OCI-LY7 (cell line): Measurements from ENCODE around the gene CCDC178. TPM values are rescaled to one million over a fixed set of nuclear protein-coding genes. Genes with fewer than 3 reads are reported as not detected.

Experiments used
- BruUV-seq: library from RNA; stranded (reverse); fragments of 400-500 nt; replicated peaks from 2 replicates; lab custom pipeline; 2021; lab: Mats Ljungman, UMichigan
- CTCF ChIA-PET: fragments of 300-600 bp; sonication (Branson Sonifier 250); formaldehyde crosslinking; loops from one replicate; lab custom pipeline; 2022; ENCODE audit warnings: antibody characterized with exemption; ENCODE audit not compliant: unreplicated experiment; lab: Charles Lee
- POLR2A ChIA-PET: fragments of 300-600 bp; sonication (Branson Sonifier 250); formaldehyde crosslinking; loops from one replicate; lab custom pipeline; 2022; ENCODE audit warnings: antibody characterized with exemption; lab: Charles Lee
- DNase-seq: peaks from one replicate; pipeline ENCODE4 v3.0.0-alpha.2; 2015; ENCODE audit warnings: low spot score
- H2AFZ ChIP-seq: fragments of 200-600 bp; sonication (generic), shearing (Covaris generic); 2 replicates; pipeline ENCODE4 v1.6.1; 2014; ENCODE audit warnings: mild to moderate bottlenecking, antibody characterized with exemption, low read length, moderate library complexity
- H3K27ac ChIP-seq: fragments of 200-600 bp; sonication (generic); 2 replicates; pipeline ENCODE4 v1.5.1; 2014; ENCODE audit warnings: mixed run types, low read depth, mild to moderate bottlenecking, moderate library complexity, low read length, inconsistent platforms; ENCODE audit not compliant: poor library complexity, severe bottlenecking
- H3K36me3 ChIP-seq: fragments of 200-600 bp; sonication (generic); 2 replicates; pipeline ENCODE4 v1.6.1; 2014; ENCODE audit warnings: mild to moderate bottlenecking, antibody characterized with exemption, low read length, moderate library complexity, mixed read lengths; ENCODE audit not compliant: insufficient read depth
- H3K4me1 ChIP-seq: fragments of 200-600 bp; sonication (generic); 2 replicates; pipeline ENCODE4 v1.5.1; 2014; ENCODE audit warnings: mild to moderate bottlenecking, low read length; ENCODE audit not compliant: insufficient read depth, poor library complexity, severe bottlenecking
- H3K4me2 ChIP-seq: fragments of 200-600 bp; sonication (generic); 2 replicates; pipeline ENCODE4 v1.6.1; 2014; ENCODE audit warnings: mild to moderate bottlenecking, low read length
- H3K4me3 ChIP-seq: fragments of 200-600 bp; sonication (generic); 2 replicates; pipeline ENCODE4 v1.5.1; 2014; ENCODE audit warnings: mild to moderate bottlenecking, low read depth, low read length; ENCODE audit not compliant: poor library complexity, severe bottlenecking
- H3K79me2 ChIP-seq: fragments of 200-600 bp; sonication (generic); 2 replicates; pipeline ENCODE4 v1.6.1; 2016; ENCODE audit warnings: low read depth, mild to moderate bottlenecking, low read length, moderate library complexity, mixed read lengths; ENCODE audit not compliant: insufficient read depth
- H3K9me2 ChIP-seq: fragments of 200-600 bp; sonication (generic); 2 replicates; pipeline ENCODE4 v1.6.1; 2016; ENCODE audit warnings: mild to moderate bottlenecking, low read length, mixed read lengths; ENCODE audit not compliant: insufficient read depth
- H3K9me3 ChIP-seq: fragments of 200-600 bp; sonication (generic); 2 replicates; pipeline ENCODE4 v1.6.1; 2014; ENCODE audit warnings: mild to moderate bottlenecking, mixed run types, low read length, mixed read lengths
- H4K20me1 ChIP-seq: fragments of 200-600 bp; sonication (generic); 2 replicates; pipeline ENCODE4 v1.6.1; 2014; ENCODE audit warnings: mild to moderate bottlenecking, antibody characterized with exemption, low read length, moderate library complexity, mixed read lengths; ENCODE audit not compliant: insufficient read depth
- EZH2phosphoT487 ChIP-seq: fragments of 200-600 bp; sonication (generic); IDR thresholded peaks from 2 replicates; pipeline ENCODE4 v1.6.1; 2018; ENCODE audit warnings: low read depth, borderline replicate concordance, mild to moderate bottlenecking, mixed run types, antibody characterized with exemption, low read length, moderate library complexity, mixed read lengths
- intact Hi-C: fragments of 100-400 bp; cut with micrococcal nuclease; formaldehyde crosslinking; loops from one replicate; pipeline ENCODE4 v1.10.0; 2022; ENCODE audit not compliant: unreplicated experiment
- total RNA-seq, 2 experiments: library from RNA; depleted of rRNA in 1 of 2; stranded (reverse); fragments of >200 nt in 1 of 2; shearing (Covaris generic) in 1 of 2; gene quantifications; 2 replicates each; pipeline ENCODE4 v1.2.3, GENCODE V29; 2014 to 2022
- TF ChIP-seq, protein P1 (sequence below): fragments of 200-600 bp; sonication (generic); conservative IDR thresholded peaks from 2 replicates; pipeline ENCODE4 v1.5.1; 2014; ENCODE audit warnings: mild to moderate bottlenecking, antibody characterized with exemption, low read length, moderate library complexity, mixed read lengths

The CCDC178 gene
- total RNA-seq, 2 experiments from 2014 or later = not detected

DNA sequence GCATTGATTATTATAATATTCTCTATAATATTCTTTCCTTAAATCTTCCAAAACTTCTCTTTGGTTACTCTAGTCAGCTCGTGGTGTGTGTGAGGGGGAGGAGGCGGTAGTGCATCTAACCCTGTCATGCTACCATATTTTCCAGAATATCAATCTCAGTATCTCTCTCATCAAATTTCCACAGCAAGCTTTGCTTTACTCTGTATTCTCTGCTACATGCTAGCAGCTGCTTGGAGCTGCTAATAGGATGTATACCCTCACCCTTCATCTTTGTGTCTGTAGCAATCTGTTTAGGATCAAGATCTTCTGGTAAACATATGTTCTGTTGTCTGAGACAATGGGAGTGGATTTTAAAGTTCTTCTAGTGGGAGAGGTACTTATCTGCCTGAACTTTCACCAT is 363.9 kb downstream of the CCDC178 start:
- no peak for DNase-seq
- BruUV-seq = no TSS peak
- no peaks in the 10 kb centered on the region for H3K9me3 ChIP-seq
- no peak overlapping the region for H2AFZ ChIP-seq
- H3K79me2 ChIP-seq = no peaks in the 10 kb centered on the region
- TF ChIP-seq, protein P1, sequence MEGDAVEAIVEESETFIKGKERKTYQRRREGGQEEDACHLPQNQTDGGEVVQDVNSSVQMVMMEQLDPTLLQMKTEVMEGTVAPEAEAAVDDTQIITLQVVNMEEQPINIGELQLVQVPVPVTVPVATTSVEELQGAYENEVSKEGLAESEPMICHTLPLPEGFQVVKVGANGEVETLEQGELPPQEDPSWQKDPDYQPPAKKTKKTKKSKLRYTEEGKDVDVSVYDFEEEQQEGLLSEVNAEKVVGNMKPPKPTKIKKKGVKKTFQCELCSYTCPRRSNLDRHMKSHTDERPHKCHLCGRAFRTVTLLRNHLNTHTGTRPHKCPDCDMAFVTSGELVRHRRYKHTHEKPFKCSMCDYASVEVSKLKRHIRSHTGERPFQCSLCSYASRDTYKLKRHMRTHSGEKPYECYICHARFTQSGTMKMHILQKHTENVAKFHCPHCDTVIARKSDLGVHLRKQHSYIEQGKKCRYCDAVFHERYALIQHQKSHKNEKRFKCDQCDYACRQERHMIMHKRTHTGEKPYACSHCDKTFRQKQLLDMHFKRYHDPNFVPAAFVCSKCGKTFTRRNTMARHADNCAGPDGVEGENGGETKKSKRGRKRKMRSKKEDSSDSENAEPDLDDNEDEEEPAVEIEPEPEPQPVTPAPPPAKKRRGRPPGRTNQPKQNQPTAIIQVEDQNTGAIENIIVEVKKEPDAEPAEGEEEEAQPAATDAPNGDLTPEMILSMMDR = no peak
- no peak for TF ChIP-seq EZH2phosphoT487
- POLR2A ChIA-PET = no interaction called here
- intact Hi-C loops = no loop called here
- H3K9me2 ChIP-seq = no peaks in the 10 kb centered on the region
- no peaks in the 10 kb centered on the region for H4K20me1 ChIP-seq
- no peak overlapping the region for H3K4me3 ChIP-seq
- no peaks in the 10 kb centered on the region for H3K4me1 ChIP-seq
- no peak overlapping the region for H3K27ac ChIP-seq
- no peak overlapping the region for H3K4me2 ChIP-seq
- CTCF ChIA-PET = no interaction called here
- H3K36me3 ChIP-seq = no peaks in the 10 kb centered on the region

DNA sequence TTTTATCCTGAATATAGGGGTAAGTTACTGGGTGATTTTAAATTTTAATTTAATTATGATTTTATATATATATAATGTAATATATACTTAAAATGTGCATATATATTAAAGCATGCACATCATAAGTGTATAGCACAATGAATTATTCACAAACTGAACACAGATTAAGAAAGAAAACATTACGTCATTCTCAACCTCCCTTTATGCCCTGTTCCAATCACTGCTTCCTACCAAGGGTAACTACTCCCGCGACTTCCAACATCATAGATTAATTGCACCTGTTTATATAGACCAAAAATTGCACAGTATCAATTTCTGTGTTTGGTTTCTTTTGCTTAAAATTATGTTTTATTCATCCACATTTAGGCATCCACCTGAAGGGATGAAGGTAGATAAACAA is 366.4 kb downstream of the CCDC178 start:
- no peak overlapping the region for H2AFZ ChIP-seq
- no peaks in the 10 kb centered on the region for H3K9me3 ChIP-seq
- no peaks in the 10 kb centered on the region for H3K36me3 ChIP-seq
- H3K79me2 ChIP-seq = no peaks in the 10 kb centered on the region
- BruUV-seq = no TSS peak
- CTCF ChIA-PET = no interaction called here
- no peak for DNase-seq
- no peak overlapping the region for H3K4me3 ChIP-seq
- TF ChIP-seq, protein P1 = no peak
- no peak for TF ChIP-seq EZH2phosphoT487
- intact Hi-C loops = no loop called here
- POLR2A ChIA-PET = no interaction called here
- H3K4me2 ChIP-seq = no peak overlapping the region
- H4K20me1 ChIP-seq = no peaks in the 10 kb centered on the region
- H3K27ac ChIP-seq = no peak overlapping the region
- H3K4me1 ChIP-seq = no peaks in the 10 kb centered on the region
- no peaks in the 10 kb centered on the region for H3K9me2 ChIP-seq

DNA sequence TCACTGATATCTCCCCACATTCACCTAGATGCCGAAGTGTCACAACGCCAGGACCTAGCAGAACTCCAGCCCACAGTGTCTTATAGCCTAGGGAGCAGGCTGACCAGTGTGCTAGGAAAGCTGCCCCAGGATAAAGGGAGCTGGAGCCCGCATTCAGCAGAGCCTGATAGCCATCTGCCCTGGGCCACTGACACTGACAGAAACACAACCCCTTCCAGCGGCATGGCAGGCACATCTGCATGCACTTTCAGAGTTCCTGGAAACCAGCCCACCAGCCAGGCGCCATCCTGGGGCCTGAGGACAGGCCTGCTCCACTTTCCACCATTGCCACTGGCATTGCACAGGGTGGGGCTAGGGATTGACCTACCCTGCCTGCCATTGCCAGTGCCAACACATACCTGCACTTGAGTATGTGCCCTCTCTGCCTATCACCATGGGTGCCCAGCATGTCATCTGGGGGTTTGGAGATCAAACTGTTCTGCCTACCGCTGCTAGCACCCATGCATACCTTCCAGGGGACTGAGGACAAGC is 377.6 kb downstream of the CCDC178 start:
- Histone ChIP-seq H2AFZ (no peak overlapping the region), H4K20me1 (no peaks in the 10 kb centered on the region), H3K9me3 (no peaks in the 10 kb centered on the region), H3K4me3 (no peak overlapping the region), H3K36me3 (no peaks in the 10 kb centered on the region), H3K79me2 (no peaks in the 10 kb centered on the region), H3K9me2 (no peaks in the 10 kb centered on the region), H3K4me1 (no peaks in the 10 kb centered on the region), H3K4me2 (no peak overlapping the region), H3K27ac (no peak overlapping the region)
- intact Hi-C loops = no loop called here
- BruUV-seq = no TSS peak
- POLR2A ChIA-PET = no interaction called here
- DNase-seq = no peak
- CTCF ChIA-PET = no interaction called here
- TF ChIP-seq EZH2phosphoT487 = no peak
- TF ChIP-seq, protein P1 = no peak
